Body of pancreas (tissue), 4 donors: ENCODE data around the gene IER5L.

Experiments used
- POLR2A ChIP-seq, 3 donors: fragments of 450-650 bp; IDR thresholded peaks; one replicate each; pipeline ENCODE4 v1.6.1; 2016; ENCODE audit warnings: antibody characterized with exemption in 3 of 3, mild to moderate bottlenecking in 2 of 3
- TF ChIP-seq, protein P1 (sequence below), 7 experiments: fragments of 450-650 bp in 4 of 7; fragments of 200-600 bp in 3 of 7; sonication (generic) in 3 of 7; IDR thresholded peaks; one replicate each; pipeline ENCODE4 v1.5.1; 2016 to 2019; ENCODE audit warnings: antibody characterized with exemption in 7 of 7

DNA sequence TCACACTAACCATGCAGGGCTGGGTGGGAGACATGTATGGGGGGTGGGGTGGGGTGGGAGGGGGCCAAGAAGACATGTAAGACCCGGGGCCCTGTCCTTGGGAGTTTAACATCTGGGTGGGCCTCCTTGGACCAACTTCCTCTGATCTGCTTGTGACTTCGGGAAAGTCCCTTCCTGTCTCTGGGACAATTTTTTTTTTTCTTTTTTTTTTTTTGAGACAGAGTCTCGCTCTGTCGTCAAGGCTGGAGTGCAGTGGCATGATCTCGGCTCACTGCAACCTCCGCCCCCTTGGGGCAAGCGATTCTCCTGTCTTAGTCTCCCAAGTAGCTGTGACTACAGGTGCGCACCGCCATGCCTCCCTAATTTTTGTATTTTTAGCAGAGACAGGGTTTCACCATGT, 23.8 kb upstream of the IER5L start:
- TF ChIP-seq, protein P1, sequence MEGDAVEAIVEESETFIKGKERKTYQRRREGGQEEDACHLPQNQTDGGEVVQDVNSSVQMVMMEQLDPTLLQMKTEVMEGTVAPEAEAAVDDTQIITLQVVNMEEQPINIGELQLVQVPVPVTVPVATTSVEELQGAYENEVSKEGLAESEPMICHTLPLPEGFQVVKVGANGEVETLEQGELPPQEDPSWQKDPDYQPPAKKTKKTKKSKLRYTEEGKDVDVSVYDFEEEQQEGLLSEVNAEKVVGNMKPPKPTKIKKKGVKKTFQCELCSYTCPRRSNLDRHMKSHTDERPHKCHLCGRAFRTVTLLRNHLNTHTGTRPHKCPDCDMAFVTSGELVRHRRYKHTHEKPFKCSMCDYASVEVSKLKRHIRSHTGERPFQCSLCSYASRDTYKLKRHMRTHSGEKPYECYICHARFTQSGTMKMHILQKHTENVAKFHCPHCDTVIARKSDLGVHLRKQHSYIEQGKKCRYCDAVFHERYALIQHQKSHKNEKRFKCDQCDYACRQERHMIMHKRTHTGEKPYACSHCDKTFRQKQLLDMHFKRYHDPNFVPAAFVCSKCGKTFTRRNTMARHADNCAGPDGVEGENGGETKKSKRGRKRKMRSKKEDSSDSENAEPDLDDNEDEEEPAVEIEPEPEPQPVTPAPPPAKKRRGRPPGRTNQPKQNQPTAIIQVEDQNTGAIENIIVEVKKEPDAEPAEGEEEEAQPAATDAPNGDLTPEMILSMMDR (IDR thresholded peaks at IDR 0.05), result no peak
- TF ChIP-seq POLR2A (IDR thresholded peaks at IDR 0.05), result no peak
